Stimulated activated CD8-positive, alpha-beta memory T cell treated with anti-CD3 and anti-CD28 coated beads, Interleukin-12 subunit alpha, Interleukin-12 subunit beta, amount 100 ng/mL, for 24 hours (primary cell): Measurements from ENCODE around the gene UNC13B.
"Not testable (repeated sequence)": the region's sequence is repeated elsewhere in the genome, so short reads cannot be mapped to it uniquely, and the experiment has no call there.

Source experiments
- DNase-seq: peaks from one replicate; pipeline ENCODE4 v3.0.0-alpha.2; 2020; ENCODE audit errors: extremely low read depth

Gene UNC13B

GRCh38 chr9:35380039-35380438 lies 218.2 kb downstream of the UNC13B start:
- no peak for DNase-seq

- DNase-seq: no peak
Observed at GRCh38 chr9:35380619-35381018, 218.8 kb downstream of the UNC13B start.

DNA sequence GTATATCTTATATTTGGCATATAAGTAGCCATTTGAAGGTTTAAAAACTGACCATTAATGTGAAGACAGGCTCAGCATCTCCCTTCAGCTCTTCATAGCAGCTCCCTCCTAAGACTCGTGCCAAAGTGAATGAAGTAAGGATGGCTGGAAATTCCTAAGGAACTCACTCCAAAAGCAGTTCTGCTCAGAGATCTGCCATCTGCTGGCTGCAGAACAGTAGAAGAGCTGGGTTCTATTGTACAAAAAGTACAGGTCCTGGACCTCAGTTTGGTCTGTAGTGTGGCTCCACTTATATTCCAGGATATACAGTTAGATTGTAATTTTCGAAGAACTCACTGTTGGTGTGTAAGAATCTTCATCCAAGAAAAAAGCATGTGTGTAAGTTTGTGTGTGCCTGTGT lies 223.2 kb downstream of the UNC13B start:
- no peak for DNase-seq

DNA sequence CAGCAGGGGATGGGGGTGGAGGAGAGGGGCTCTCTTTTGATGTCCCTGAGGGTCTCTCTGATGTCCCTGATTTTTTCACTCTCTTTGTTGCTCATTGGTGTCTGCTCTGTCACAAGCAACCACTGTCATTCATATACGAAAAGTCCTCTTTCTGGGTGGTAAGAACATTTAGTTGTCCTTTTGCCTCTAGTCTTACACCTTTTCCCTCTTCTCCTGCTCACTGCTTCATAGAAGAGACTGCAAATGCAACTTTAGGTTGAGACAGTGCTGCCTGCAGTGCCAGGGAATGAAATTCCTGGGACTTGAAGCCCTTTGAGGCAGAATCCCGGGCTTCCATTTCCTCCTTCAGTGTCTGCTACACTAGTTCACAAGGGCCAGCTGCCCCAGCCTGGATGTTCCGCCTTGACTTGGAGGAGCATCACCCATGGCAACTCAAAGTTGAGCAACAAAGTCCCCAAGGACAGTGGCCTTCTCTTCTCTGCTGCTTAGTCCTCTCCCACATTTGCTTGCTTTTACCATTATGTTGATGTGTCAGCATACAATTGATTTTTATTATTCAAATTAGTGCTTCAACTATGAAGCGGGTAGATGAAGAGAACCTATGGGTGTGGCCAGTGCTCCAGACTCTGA lies 233.4 kb downstream of the UNC13B start:
- no peak for DNase-seq

GRCh38 chr9:35395706-35396101 lies 233.9 kb downstream of the UNC13B start:
- no peak for DNase-seq

DNA sequence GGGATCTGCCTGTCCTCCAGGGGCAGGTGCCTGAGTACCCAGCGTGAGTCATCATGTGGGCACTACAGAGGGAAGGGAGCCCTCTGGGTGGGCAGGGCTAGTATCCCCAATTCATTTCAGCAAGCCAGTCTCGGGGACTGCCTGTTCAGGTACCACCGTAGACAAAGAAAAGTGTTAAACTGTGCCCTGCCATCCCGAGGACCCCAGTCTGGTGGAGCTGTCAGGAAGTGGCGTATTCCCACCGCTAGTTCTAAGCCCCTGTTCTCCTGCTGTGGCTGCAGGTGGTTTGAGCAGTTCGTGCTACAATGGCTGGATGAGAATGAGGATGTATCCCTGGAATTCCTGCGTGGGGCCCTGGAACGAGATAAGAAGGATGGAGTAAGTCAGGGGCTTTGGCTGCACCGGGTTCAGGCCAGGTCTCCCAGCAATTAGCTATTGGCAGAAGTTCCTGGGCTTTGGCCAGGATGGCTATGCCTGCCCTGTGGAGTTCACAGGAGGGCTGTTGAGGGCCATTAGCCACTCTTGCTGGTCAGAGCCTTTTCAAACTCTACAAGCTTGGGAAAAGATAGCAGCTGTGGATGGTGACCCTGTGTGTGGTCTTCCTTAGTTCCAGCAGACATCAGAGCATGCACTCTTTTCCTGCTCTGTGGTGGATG lies 234.9 kb downstream of the UNC13B start:
- no peak for DNase-seq

DNA sequence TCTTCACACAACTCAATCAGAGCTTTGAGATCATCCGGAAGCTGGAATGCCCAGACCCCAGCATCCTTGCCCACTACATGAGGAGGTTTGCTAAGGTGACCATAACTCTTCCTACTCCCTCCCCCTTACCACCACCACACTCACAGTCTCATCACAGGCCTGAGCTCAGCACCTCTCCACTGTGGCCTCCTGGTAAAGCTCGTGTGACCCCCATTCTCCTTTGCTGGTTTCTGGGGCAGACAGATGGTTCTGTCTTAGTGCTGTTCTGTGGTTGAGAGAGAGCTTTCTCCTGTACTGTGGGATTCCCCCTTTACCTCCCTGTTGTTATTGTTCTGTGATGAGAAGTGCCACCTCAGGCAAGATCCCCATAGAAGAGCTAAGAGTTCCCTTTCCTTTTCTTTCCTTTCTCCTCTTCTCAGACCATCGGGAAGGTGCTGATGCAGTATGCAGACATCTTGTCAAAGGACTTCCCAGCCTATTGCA lies 235.4 kb downstream of the UNC13B start:
- no peak for DNase-seq

DNA sequence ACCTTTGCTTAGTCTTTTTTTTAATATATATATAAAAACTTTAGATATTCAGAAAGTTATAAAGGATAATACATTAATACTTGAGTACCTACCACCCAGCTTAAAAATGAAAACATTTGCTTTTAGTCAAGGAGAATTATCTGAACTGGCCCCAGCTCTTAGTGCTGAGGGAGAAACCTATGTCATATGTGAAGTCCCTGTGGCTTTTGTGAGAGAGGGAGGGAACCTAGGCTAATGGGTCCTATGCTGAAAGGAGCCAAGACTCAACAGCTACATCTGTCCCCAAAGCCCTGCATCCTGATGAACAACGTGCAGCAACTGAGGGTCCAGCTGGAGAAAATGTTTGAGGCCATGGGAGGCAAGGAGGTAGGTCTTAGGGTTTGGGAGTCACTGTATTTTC lies 236.1 kb downstream of the UNC13B start:
- DNase-seq: no peak

DNA sequence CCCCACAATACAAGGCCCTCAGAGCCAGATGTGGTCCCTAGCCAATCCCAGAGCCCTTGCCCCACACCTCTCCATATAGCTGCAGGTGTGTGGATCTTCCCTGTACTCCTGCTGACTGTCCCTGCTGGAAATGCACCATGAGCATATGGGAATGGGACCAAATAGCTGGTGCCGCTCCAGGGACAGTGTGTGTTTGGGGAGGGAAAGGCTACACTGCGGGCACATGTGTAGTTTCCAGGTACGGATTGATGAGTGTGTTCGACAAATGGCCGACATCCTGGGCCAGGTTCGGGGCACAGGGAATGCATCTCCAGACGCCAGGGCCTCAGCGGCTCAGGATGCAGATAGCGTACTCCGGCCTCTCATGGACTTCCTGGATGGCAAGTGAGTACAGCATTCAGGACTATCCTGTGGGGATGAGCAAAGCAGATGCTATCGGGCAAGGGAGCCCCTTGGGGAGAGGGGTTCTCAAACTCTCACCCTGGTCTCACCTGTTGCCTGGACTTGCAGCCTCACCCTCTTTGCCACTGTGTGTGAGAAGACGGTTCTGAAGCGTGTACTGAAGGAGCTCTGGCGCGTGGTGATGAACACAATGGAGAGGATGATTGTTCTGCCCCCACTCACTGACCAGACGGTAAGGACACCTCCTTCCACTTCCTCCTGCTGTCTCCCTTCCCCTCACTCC lies 237.0 kb downstream of the UNC13B start:
- no peak for DNase-seq

DNA sequence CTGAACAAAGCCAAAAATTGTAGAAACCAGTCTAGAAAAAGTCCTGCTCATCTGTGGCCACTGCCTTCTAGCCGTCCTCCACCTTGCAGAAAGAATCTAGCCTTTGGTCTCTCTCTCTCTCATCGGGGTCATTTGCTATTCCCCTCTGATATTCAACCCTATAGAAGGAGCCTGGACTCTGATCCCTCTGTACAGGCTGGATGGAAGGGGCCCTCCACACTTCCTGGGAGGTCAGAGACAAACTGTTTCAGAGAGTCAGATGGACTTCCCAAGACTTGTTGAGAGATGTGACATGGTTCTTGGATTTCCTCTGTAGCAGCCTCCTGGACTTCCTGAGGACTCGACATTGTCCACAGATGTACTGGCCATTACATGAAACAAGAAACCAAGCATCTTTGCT lies 243.1 kb downstream of the UNC13B start:
- no peak for DNase-seq

GRCh38 chr9:35406183-35406959 lies 244.6 kb downstream of the UNC13B start:
- no peak for DNase-seq

- DNase-seq: no peak
Observed at GRCh38 chr9:35407846-35408245, 246.0 kb downstream of the UNC13B start.

- DNase-seq: not testable (repeated sequence)
Observed at GRCh38 chr9:35409434-35409833, 247.6 kb downstream of the UNC13B start.

GRCh38 chr9:35414889-35415288 lies 253.1 kb downstream of the UNC13B start:
- DNase-seq: no peak

GRCh38 chr9:35415402-35416097 lies 253.7 kb downstream of the UNC13B start:
- DNase-seq: no peak

DNA sequence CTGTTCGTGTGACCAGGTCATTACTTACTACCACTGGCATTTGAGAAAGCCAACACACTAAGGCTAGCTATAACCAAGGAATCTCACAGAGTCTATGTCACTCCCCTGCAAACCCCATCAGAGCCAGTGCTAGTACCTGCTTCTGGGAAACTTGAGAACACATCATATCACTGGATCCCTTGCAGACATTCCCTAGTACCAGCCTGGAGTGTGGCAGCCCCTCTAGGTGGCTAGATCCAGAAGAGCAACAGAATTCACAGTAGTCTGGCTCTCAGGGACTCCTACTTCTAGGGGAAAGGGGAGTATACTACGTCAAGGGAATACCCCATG lies 254.3 kb downstream of the UNC13B start:
- DNase-seq: no peak

GRCh38 chr9:35422346-35422745 lies 260.5 kb downstream of the UNC13B start:
- no peak for DNase-seq

DNA sequence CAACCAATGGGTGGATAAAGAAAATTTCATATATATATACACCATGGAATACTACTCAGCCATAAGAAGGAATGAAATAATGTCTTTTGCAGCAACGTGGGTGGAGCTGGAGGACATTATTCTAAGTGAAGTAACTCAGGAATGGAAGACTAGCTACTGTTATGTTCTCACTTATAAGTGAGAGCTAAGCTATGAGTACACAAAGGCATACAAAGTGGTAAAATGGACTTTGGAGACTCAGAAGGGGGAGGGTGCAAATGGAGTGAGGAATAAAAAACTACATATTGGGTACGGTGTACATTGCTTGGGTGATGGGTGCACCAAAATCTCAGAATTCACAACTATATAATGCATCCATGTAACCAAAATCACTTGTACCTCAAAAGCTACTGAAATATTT lies 260.9 kb downstream of the UNC13B start:
- no peak for DNase-seq

GRCh38 chr9:35423499-35423898 lies 261.7 kb downstream of the UNC13B start:
- no peak for DNase-seq

DNA sequence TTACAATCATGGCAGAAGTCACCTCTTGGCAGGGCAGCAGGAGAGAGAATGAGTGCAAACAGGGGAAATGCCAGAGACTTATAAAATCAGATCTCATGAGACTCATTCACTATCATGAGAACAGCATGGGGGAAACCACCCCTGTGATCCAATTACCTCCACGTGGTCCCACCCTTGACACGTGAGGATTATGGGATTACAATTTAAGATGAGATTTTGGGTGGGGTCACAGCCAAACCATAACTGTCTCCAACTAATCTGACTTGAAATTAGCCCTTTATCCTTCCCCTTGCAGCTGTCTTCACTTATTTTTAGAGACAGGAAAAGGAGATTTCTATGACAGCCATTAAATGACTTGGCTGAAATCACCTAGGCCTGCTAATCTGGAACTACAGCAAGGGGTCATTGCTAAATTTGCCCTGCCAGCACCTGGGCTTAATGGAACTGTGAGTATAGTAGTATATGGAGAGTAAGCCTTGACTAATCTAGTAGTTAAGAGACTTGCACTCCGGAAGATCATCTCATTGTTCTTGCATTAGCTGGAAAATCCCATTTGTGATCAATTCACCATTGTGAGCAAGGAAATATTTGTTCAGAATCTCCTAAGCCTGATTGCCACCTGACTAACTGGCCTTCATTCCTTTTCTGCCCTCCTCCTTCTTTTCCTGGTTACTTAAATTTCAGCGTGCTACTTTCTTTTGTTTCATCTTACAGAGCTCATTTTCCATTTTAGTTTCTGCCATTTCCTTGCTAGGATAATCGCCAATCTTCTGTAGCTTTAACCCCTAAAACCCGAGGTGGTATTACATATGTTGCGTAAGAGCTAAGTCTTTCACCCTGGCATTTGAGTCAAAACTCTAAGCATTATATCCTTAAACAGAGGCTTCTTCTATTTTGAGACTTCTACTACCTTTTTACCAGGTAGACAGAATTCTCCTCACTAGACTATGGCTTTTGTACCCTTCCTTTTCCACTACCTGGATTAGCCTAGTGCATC lies 262.8 kb downstream of the UNC13B start:
- DNase-seq: no peak

DNA sequence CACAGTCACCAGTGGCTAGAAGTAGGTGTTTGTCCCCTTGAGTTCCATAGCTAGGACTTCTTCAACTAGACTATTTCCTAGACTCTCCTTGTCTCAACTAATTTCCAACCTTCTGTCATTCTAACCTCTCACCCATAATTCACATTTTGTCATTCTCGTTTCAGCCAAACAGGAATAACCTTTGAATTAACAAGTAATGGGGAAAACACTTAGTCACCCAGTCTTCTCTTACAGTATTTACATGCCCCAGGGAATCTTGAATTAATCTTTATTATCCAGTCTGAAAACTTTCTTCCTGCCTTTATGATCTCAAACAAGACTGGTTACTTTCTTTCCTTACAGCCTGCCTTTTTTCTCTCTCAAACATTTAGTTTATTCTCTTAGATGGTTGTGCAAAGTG lies 264.8 kb downstream of the UNC13B start:
- no peak for DNase-seq
